WTC11 (cell line): ENCODE measurements around the gene PKN3. TPM values are rescaled to one million over a fixed set of nuclear protein-coding genes. Genes with fewer than 3 reads are reported as not detected.

Experiments
- ATAC-seq: fragments of 200-7000 bp; cut with Tn5 transposase; 2 replicates; pipeline ENCODE4 v1.10.0; 2021; ENCODE audit warnings: mild to moderate bottlenecking, moderate library complexity
- CTCF ChIA-PET: fragments of 300-600 bp; sonication (Branson Sonifier 250); formaldehyde crosslinking; loops from one replicate; lab custom pipeline; 2021; ENCODE audit warnings: antibody characterized with exemption; lab: Charles Lee
- POLR2A ChIA-PET: fragments of 350-600 bp; sonication (Branson Sonifier 250); formaldehyde crosslinking; loops from one replicate; lab custom pipeline; 2021; ENCODE audit warnings: antibody characterized with exemption; lab: Charles Lee
- DNase-seq: peaks from one replicate; pipeline ENCODE4 v3.0.0; 2021; ENCODE audit warnings: low spot score
- H3K27ac Mint-ChIP-seq: 2 replicates; pipeline ENCODE4 v1.8.0; 2021; ENCODE audit warnings: mixed read lengths
- H3K27me3 Mint-ChIP-seq: 2 replicates; pipeline ENCODE4 v1.8.0; 2021; ENCODE audit warnings: low read depth, mild to moderate bottlenecking, moderate library complexity, mixed read lengths
- H3K36me3 Mint-ChIP-seq: 2 replicates; pipeline ENCODE4 v1.8.0; 2021; ENCODE audit warnings: mixed read lengths
- H3K4me1 Mint-ChIP-seq: 2 replicates; pipeline ENCODE4 v1.8.0; 2022; ENCODE audit warnings: mixed read lengths
- H3K4me3 Mint-ChIP-seq: 2 replicates; pipeline ENCODE4 v1.8.0; 2021; ENCODE audit warnings: mild to moderate bottlenecking, moderate library complexity, mixed read lengths
- H3K9me3 Mint-ChIP-seq: 2 replicates; pipeline ENCODE4 v1.8.0; 2021; ENCODE audit warnings: mixed read lengths
- CREM ChIP-seq: sonication (generic); formaldehyde crosslinking; IDR thresholded peaks from 2 replicates; pipeline ENCODE4 v1.8.1; 2022; ENCODE audit warnings: mild to moderate bottlenecking, missing genetic modification reagents, moderate library complexity
- FOXP1 ChIP-seq: sonication (generic); formaldehyde crosslinking; IDR thresholded peaks from 2 replicates; pipeline ENCODE4 v1.8.0; 2022; ENCODE audit warnings: missing genetic modification reagents, mild to moderate bottlenecking, moderate library complexity, borderline replicate concordance
- GABPB1 ChIP-seq: sonication (generic); formaldehyde crosslinking; IDR thresholded peaks from 2 replicates; pipeline ENCODE4 v1.8.1; 2023; ENCODE audit warnings: mild to moderate bottlenecking, missing genetic modification reagents
- KAT7 ChIP-seq: sonication (generic); formaldehyde crosslinking; IDR thresholded peaks from 2 replicates; pipeline ENCODE4 v1.8.1; 2023; ENCODE audit warnings: missing genetic modification reagents, mild to moderate bottlenecking, borderline replicate concordance
- MYBL2 ChIP-seq: sonication (generic); formaldehyde crosslinking; IDR thresholded peaks from 2 replicates; pipeline ENCODE4 v1.8.1; 2023; ENCODE audit warnings: mild to moderate bottlenecking, moderate library complexity, missing genetic modification reagents
- RELA ChIP-seq: sonication (generic); formaldehyde crosslinking; IDR thresholded peaks from 2 replicates; pipeline ENCODE4 v1.8.1; 2022; ENCODE audit warnings: missing genetic modification reagents, mild to moderate bottlenecking, borderline replicate concordance
- SMAD3 ChIP-seq: sonication (generic); formaldehyde crosslinking; IDR thresholded peaks from 2 replicates; pipeline ENCODE4 v1.8.0; 2022; ENCODE audit warnings: missing genetic modification reagents, mild to moderate bottlenecking, borderline replicate concordance
- SMAD4 ChIP-seq: sonication (generic); formaldehyde crosslinking; IDR thresholded peaks from 2 replicates; pipeline ENCODE4 v1.8.0; 2022; ENCODE audit warnings: mild to moderate bottlenecking, missing genetic modification reagents
- ZNF263 ChIP-seq: sonication (generic); formaldehyde crosslinking; IDR thresholded peaks from 2 replicates; pipeline ENCODE4 v1.8.1; 2022; ENCODE audit warnings: low read depth, mild to moderate bottlenecking, moderate library complexity, missing genetic modification reagents
- ZNF396 ChIP-seq: fragments of 250-450 bp; sonication (Bioruptor Pico); IDR thresholded peaks from 2 replicates; pipeline ENCODE4 v1.8.0; 2021; ENCODE audit warnings: mild to moderate bottlenecking, moderate library complexity, borderline replicate concordance
- ZNF416 ChIP-seq: fragments of 250-450 bp; sonication (Bioruptor Pico); IDR thresholded peaks from 2 replicates; pipeline ENCODE4 v1.9.0; 2021; ENCODE audit warnings: mild to moderate bottlenecking, inconsistent platforms
- total RNA-seq: library from RNA; stranded (reverse); gene quantifications from 3 replicates; pipeline ENCODE4 v1.2.3, GENCODE V29; 2021
- TF ChIP-seq, protein P1 (sequence below): sonication (generic); formaldehyde crosslinking; IDR thresholded peaks from 2 replicates; pipeline ENCODE4 v1.8.1; 2023; ENCODE audit warnings: mild to moderate bottlenecking, missing genetic modification reagents, moderate library complexity
- TF ChIP-seq, protein P2 (sequence below): sonication (generic); formaldehyde crosslinking; IDR thresholded peaks from 2 replicates; pipeline ENCODE4 v1.8.0; 2022; ENCODE audit warnings: mild to moderate bottlenecking, missing genetic modification reagents
- TF ChIP-seq, protein P3 (sequence below): sonication (generic); formaldehyde crosslinking; IDR thresholded peaks from 2 replicates; pipeline ENCODE4 v1.8.0; 2023; ENCODE audit warnings: mild to moderate bottlenecking, missing genetic modification reagents
- TF ChIP-seq, protein P4 (sequence below): fragments of 250-450 bp; sonication (Bioruptor Pico); IDR thresholded peaks from 2 replicates; pipeline ENCODE4 v1.9.0; 2021; ENCODE audit warnings: moderate library complexity, mild to moderate bottlenecking, inconsistent platforms, borderline replicate concordance
- TF ChIP-seq, protein P5 (sequence below): fragments of 250-450 bp; sonication (Bioruptor Pico); IDR thresholded peaks from 2 replicates; pipeline ENCODE4 v1.9.0; 2021; ENCODE audit warnings: mild to moderate bottlenecking
- TF ChIP-seq, protein P6 (sequence below): sonication (generic); formaldehyde crosslinking; IDR thresholded peaks from 2 replicates; pipeline ENCODE4 v1.8.1; 2023; ENCODE audit warnings: mild to moderate bottlenecking, missing genetic modification reagents

The PKN3 gene
- total RNA-seq, 1 experiment from 2014 or later = 24.1 TPM

DNA sequence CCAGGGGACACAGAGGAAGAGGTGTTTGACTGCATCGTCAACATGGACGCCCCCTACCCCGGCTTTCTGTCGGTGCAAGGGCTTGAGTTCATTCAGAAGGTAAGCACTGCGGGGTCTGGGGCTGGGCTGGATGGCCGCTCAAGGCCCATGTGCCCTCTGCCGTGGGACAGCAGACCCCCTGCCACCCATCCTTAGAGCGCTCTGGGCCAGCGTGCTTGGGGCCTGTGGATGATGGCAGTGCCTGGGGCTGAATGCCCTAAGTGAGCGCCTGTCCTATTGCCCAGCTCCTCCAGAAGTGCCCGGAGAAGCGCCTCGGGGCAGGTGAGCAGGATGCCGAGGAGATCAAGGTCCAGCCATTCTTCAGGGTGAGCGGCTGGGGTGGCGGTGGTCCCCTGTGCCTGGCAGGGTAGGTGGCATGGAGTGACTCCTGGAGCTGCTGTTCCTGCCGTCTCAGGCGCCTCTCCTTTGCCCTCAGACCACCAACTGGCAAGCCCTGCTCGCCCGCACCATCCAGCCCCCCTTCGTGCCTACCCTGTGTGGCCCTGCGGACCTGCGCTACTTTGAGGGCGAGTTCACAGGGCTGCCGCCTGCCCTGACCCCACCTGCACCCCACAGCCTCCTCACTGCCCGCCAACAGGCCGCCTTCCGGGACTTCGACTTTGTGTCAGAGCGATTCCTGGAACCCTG is 17.8 kb downstream of the PKN3 start:
- CTCF ChIA-PET = interaction anchor here (0.6 to 1.0 kb wide), 3 partner anchors 9 to 109 kb away, joined by 3 read pairs; no protein-coding TSS in a partner anchor
- TF ChIP-seq, protein P1, sequence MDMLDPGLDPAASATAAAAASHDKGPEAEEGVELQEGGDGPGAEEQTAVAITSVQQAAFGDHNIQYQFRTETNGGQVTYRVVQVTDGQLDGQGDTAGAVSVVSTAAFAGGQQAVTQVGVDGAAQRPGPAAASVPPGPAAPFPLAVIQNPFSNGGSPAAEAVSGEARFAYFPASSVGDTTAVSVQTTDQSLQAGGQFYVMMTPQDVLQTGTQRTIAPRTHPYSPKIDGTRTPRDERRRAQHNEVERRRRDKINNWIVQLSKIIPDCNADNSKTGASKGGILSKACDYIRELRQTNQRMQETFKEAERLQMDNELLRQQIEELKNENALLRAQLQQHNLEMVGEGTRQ (CRISPR knock-in tag) = no peak
- TF ChIP-seq, protein P2, sequence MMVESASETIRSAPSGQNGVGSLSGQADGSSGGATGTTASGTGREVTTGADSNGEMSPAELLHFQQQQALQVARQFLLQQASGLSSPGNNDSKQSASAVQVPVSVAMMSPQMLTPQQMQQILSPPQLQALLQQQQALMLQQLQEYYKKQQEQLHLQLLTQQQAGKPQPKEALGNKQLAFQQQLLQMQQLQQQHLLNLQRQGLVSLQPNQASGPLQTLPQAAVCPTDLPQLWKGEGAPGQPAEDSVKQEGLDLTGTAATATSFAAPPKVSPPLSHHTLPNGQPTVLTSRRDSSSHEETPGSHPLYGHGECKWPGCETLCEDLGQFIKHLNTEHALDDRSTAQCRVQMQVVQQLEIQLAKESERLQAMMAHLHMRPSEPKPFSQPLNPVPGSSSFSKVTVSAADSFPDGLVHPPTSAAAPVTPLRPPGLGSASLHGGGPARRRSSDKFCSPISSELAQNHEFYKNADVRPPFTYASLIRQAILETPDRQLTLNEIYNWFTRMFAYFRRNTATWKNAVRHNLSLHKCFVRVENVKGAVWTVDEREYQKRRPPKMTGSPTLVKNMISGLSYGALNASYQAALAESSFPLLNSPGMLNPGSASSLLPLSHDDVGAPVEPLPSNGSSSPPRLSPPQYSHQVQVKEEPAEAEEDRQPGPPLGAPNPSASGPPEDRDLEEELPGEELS (CRISPR knock-in tag) = no peak
- TF ChIP-seq ZNF263 (CRISPR knock-in tag) = no peak
- TF ChIP-seq, protein P3, sequence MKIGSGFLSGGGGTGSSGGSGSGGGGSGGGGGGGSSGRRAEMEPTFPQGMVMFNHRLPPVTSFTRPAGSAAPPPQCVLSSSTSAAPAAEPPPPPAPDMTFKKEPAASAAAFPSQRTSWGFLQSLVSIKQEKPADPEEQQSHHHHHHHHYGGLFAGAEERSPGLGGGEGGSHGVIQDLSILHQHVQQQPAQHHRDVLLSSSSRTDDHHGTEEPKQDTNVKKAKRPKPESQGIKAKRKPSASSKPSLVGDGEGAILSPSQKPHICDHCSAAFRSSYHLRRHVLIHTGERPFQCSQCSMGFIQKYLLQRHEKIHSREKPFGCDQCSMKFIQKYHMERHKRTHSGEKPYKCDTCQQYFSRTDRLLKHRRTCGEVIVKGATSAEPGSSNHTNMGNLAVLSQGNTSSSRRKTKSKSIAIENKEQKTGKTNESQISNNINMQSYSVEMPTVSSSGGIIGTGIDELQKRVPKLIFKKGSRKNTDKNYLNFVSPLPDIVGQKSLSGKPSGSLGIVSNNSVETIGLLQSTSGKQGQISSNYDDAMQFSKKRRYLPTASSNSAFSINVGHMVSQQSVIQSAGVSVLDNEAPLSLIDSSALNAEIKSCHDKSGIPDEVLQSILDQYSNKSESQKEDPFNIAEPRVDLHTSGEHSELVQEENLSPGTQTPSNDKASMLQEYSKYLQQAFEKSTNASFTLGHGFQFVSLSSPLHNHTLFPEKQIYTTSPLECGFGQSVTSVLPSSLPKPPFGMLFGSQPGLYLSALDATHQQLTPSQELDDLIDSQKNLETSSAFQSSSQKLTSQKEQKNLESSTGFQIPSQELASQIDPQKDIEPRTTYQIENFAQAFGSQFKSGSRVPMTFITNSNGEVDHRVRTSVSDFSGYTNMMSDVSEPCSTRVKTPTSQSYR (CRISPR knock-in tag) = no peak
- TF ChIP-seq, protein P4, sequence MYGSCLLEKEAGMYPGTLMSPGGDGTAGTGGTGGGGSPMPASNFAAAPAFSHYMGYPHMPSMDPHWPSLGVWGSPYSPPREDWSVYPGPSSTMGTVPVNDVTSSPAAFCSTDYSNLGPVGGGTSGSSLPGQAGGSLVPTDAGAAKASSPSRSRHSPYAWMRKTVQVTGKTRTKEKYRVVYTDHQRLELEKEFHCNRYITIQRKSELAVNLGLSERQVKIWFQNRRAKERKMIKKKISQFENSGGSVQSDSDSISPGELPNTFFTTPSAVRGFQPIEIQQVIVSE = no peak
- TF ChIP-seq RELA (CRISPR knock-in tag) = no peak
- TF ChIP-seq, protein P5, sequence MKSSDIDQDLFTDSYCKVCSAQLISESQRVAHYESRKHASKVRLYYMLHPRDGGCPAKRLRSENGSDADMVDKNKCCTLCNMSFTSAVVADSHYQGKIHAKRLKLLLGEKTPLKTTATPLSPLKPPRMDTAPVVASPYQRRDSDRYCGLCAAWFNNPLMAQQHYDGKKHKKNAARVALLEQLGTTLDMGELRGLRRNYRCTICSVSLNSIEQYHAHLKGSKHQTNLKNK = no peak
- no peak for TF ChIP-seq SMAD3 (CRISPR knock-in tag)
- TF ChIP-seq CREM = no peak
- no peak for TF ChIP-seq ZNF416 (CRISPR knock-in tag)
- no peak for TF ChIP-seq ZNF396
- no peak for TF ChIP-seq MYBL2 (CRISPR knock-in tag)
- TF ChIP-seq GABPB1 = no peak
- no peak for TF ChIP-seq FOXP1 (CRISPR knock-in tag)
- no peak for TF ChIP-seq SMAD4
- TF ChIP-seq, protein P6, sequence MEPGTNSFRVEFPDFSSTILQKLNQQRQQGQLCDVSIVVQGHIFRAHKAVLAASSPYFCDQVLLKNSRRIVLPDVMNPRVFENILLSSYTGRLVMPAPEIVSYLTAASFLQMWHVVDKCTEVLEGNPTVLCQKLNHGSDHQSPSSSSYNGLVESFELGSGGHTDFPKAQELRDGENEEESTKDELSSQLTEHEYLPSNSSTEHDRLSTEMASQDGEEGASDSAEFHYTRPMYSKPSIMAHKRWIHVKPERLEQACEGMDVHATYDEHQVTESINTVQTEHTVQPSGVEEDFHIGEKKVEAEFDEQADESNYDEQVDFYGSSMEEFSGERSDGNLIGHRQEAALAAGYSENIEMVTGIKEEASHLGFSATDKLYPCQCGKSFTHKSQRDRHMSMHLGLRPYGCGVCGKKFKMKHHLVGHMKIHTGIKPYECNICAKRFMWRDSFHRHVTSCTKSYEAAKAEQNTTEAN (CRISPR knock-in tag) = no peak
- no peak for TF ChIP-seq KAT7 (CRISPR knock-in tag)
- POLR2A ChIA-PET = no interaction called here
- Mint-ChIP-seq H3K36me3 (peaks cover 4% of the 10 kb centered on the region; the same call in 1 of the 2 replicates), H3K9me3 (no peaks in the 10 kb centered on the region), H3K4me1 (peaks cover 12% of the 10 kb centered on the region), H3K27me3 (no peaks in the 10 kb centered on the region), H3K27ac (no peak overlapping the region), H3K4me3 (no peak overlapping the region)
- DNase-seq = peak; percentile 47
- ATAC-seq = no peak
